Middle frontal gyrus (tissue), 1 donor: Measurements from ENCODE around the gene MLLT10.

Experiments used
- DNase-seq: peaks from one replicate; pipeline ENCODE4 v3.0.0-alpha.2; 2015; ENCODE audit warnings: low spot score; ENCODE audit errors: extremely low spot score

The MLLT10 gene

GRCh38 chr10:21769041-21769440, 235.0 kb downstream of the MLLT10 start:
- DNase-seq: no peak

DNA sequence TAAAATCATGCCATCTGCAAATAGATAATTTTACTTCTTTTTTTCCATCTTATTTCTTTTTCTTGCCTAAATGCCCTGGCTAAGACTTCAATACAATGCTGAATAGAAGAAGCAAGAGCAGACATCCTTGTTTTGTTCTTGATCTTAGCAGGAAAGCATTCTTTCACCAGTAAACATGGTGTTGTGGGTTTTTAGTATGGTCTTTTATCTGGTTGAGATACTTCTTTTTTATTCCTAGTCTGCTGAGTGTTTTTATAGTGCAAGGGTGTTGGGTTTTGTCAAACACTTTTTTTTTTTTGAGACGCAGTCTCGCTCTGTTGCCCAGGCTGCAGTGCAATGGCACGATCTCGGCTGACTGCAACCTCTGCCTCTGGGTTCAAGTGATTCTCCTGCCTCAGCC, 237.2 kb downstream of the MLLT10 start:
- no peak for DNase-seq

DNA sequence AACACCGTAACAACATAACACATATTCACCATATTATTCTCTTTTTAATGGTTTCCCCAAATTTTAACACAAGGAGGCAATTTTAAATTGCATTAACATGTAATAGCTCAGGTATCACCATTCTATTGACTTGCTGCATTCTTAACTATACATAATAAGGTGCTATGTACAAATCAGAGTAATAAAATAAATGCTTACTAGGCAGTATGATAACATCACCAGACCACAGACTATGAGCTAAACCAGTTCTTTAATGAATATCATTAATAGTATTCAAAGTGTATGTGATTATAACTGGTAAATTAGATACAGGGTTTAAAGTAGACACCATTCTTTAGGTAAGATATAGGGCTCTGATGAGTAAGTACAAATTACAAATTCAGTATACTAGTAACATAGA, 242.9 kb downstream of the MLLT10 start:
- DNase-seq: no peak

GRCh38 chr10:21791276-21791675, 257.2 kb downstream of the MLLT10 start:
- no peak for DNase-seq
